Testis (tissue), 3 donors: ENCODE data around the gene MAML3. TPM values are rescaled to one million over a fixed set of nuclear protein-coding genes. Genes with fewer than 3 reads are reported as not detected.

ENCODE experiments used
- DNase-seq: peaks from one replicate; pipeline ENCODE4 v3.0.0-alpha.2; 2019
- H3K27ac ChIP-seq, 2 donors: fragments of 200-600 bp; sonication (generic); one replicate each; pipeline ENCODE4 v1.5.1; 2019
- H3K27me3 ChIP-seq: fragments of 200-600 bp; sonication (generic); one replicate; pipeline ENCODE4 v1.5.1; 2019
- H3K36me3 ChIP-seq: fragments of 200-600 bp; sonication (generic); one replicate; pipeline ENCODE4 v1.5.1; 2017; ENCODE audit warnings: low read depth; ENCODE audit errors: missing control alignments
- H3K4me1 ChIP-seq: fragments of 200-600 bp; sonication (generic); one replicate; pipeline ENCODE4 v1.5.1; 2019
- H3K4me3 ChIP-seq, 2 donors: fragments of 200-600 bp; sonication (generic); one replicate each; pipeline ENCODE4 v1.5.1; 2017 to 2019
- H3K9me3 ChIP-seq: fragments of 200-600 bp; sonication (generic); one replicate; pipeline ENCODE4 v1.5.1; 2017
- POLR2A ChIP-seq: fragments of 450-650 bp; IDR thresholded peaks from one replicate; pipeline ENCODE4 v1.6.1; 2017; ENCODE audit warnings: antibody characterized with exemption, mild to moderate bottlenecking, moderate library complexity
- WGBS, 2 donors: methylation state at CpG; one replicate each; pipeline ENCODE4 v1.1.5; 2018; 5-methylcytosine and 5-hydroxymethylcytosine counted together
- intact Hi-C: fragments of 100-400 bp; cut with DNase I; formaldehyde crosslinking; loops from one replicate; pipeline ENCODE4 v1.15.1; 2023; ENCODE audit warnings: low total_unique reads
- polyA plus RNA-seq: library from polyadenylated mRNA; stranded (reverse); fragments of 350-450 nt; fragmentation: Illumina TruSeq; extraction: RNeasy Lipid Tissue Mini Kit (QIAGEN cat#74804); gene quantifications from one replicate; pipeline ENCODE4 v1.2.3, GENCODE V29; 2014; ENCODE audit warnings: low read depth, low replicate concordance; ENCODE audit not compliant: insufficient read depth
- total RNA-seq, 2 donors: library from RNA; depleted of rRNA; stranded (reverse); fragments of >200 nt; gene quantifications; one replicate each; pipeline ENCODE4 v1.2.3, GENCODE V29; 2016
- TF ChIP-seq, protein P1 (sequence below), 3 experiments: fragments of 450-650 bp in 2 of 3; fragments of 200-600 bp in 1 of 3; sonication (generic) in 1 of 3; IDR thresholded peaks; one replicate each; pipeline ENCODE4 v1.5.1; 2016 to 2019; ENCODE audit warnings: antibody characterized with exemption in 3 of 3, mild to moderate bottlenecking in 2 of 3, moderate library complexity in 1 of 3

The MAML3 gene
- total and polyA plus RNA-seq, 3 donors from 2014 or later, result 7.6 to 21.2 (median 18.8) TPM

DNA sequence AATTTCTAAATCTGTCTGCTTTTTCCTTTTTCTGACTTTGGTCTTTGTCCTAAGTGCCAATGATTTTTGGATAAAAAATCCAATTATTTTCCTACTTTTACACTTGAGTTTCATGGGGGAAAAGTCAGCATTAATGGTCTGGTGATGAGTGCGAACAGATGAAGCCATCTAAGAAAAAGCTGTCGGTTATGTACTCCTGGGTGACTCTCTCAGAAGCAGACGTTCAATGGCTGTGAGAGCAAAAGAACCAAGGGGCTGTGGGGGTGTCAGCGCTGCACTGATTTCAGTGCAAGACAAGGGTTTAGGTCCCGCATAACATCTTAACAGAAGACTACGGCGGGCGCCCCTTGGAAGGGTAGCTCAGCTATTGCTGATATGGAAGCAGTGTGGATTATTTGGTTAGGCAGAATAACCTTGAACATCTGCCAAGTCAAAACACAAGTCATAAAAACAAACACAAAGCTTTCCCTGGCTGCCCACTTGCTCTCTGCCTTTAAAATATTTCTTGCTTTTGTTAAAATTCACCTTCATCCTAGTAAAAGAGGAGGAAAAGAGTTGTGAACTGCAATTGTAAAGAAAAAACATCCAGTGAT is 240.5 kb downstream of the MAML3 start:
- peak; percentile 49 for DNase-seq
- Histone ChIP-seq H3K27me3 (no peaks in the 10 kb centered on the region), H3K9me3 (no peaks in the 10 kb centered on the region), H3K36me3 (no peaks in the 10 kb centered on the region), H3K27ac (peak overlapping the region; percentile 36 to 59), H3K4me3 (no peak overlapping the region), H3K4me1 (peaks cover 41% of the 10 kb centered on the region)
- no peak for TF ChIP-seq POLR2A
- TF ChIP-seq, protein P1, sequence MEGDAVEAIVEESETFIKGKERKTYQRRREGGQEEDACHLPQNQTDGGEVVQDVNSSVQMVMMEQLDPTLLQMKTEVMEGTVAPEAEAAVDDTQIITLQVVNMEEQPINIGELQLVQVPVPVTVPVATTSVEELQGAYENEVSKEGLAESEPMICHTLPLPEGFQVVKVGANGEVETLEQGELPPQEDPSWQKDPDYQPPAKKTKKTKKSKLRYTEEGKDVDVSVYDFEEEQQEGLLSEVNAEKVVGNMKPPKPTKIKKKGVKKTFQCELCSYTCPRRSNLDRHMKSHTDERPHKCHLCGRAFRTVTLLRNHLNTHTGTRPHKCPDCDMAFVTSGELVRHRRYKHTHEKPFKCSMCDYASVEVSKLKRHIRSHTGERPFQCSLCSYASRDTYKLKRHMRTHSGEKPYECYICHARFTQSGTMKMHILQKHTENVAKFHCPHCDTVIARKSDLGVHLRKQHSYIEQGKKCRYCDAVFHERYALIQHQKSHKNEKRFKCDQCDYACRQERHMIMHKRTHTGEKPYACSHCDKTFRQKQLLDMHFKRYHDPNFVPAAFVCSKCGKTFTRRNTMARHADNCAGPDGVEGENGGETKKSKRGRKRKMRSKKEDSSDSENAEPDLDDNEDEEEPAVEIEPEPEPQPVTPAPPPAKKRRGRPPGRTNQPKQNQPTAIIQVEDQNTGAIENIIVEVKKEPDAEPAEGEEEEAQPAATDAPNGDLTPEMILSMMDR (IDR thresholded peaks at IDR 0.05), result no peak
- intact Hi-C loops, result loop anchor here (10.0 kb wide), 1 partner anchor 61 kb away; no protein-coding TSS in a partner anchor
- 28 to 37% methylated on average over 8 of the region's 8 CpGs for WGBS, 2 donors

DNA sequence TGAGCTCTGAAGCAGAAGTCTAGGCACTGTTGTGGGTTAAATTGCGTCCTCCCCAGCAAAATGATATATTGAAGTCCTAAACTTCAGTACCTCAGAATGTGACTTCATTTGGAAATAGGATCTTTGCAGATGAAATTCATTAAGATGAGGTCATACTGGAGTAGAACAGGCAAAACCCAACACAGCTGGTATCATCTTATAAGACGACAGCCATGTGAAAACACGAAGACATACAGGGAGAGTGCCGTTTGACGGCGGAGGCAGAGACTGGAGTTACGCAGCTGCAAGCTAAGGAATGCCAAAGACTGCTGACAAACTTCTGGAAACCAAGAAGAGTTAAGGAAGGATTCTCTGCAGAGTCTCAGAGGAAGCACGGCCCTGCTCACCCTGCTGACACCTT is 241.5 kb downstream of the MAML3 start:
- peak; percentile 29 for DNase-seq
- TF ChIP-seq POLR2A, result no peak
- WGBS, 2 donors, result 54 to 66% methylated on average over 8 of the region's 8 CpGs
- intact Hi-C loops, result loop anchor here (10.0 kb wide), 1 partner anchor 62 kb away; no protein-coding TSS in a partner anchor
- H3K27ac ChIP-seq, result peak overlapping the region in 1 of 2 donors; percentile 2
- H3K27me3 ChIP-seq, result no peaks in the 10 kb centered on the region
- H3K4me3 ChIP-seq, result no peak overlapping the region
- no peaks in the 10 kb centered on the region for H3K36me3 ChIP-seq
- peaks cover 38% of the 10 kb centered on the region for H3K4me1 ChIP-seq
- no peaks in the 10 kb centered on the region for H3K9me3 ChIP-seq

DNA sequence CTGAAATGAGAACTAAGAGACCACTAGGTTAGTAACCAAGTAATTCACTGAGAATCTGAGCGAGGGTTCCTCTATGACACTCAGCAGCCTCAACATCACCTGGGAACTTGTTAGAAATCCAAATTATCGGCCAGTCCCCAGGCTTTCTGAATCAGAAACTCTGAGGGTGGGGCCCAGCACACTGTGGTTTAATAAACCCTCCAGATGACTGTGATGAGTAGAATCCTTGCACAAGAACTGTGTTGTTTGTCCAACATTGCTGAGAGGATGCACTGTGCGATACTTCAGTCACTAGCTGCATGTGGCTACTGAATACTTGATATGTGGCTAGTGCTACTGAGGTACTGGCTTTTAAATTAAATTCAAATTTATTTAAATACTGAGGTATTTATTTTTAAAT is 243.9 kb downstream of the MAML3 start:
- H3K4me1 ChIP-seq, result peaks cover 29% of the 10 kb centered on the region
- no peak for DNase-seq

DNA sequence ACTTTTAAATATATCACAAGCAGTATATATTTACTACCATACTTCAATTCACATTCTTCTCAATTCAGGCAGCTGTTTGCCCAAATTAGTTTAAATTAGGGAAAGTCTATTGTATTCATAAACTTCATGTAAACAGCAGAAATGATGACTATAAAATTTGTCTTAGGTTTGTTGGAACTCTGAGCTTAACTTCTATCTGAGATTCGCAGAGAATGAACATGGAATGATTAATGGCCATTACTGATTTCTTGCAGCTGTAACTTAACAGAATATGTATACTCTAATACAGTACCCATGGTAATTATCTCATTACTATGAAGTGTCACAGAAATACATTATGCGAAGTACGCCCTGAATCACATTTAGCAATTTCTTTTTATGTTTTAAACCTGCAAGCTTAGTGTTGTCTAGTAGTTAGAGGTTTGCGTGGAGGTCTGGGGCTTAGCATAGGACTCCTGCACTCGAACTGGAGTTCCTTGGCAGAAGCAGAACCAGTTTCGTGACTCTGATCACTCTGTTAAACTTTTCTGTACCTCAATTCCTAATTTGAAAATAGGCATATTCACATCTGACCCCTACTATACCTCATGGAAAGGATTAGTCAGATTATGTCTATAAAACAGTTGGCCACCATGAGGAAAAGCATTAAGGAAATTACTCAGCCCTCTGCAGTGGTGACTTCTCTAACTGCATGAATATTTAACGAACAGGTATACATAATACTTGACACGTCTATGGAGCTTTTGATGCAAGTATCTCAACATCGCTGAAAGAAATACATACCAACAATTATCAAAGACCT is 245.1 kb downstream of the MAML3 start:
- Histone ChIP-seq H3K27ac (no peak overlapping the region), H3K36me3 (no peaks in the 10 kb centered on the region), H3K27me3 (no peaks in the 10 kb centered on the region), H3K4me3 (no peak overlapping the region), H3K9me3 (no peaks in the 10 kb centered on the region), H3K4me1 (peaks cover 16% of the 10 kb centered on the region)
- 89 to 95% methylated on average over 9 of the region's 9 CpGs for WGBS, 2 donors
- no peak for TF ChIP-seq POLR2A
- TF ChIP-seq, protein P1 (IDR thresholded peaks at IDR 0.05), result no peak
- DNase-seq, result no peak
- intact Hi-C loops, result no loop called here

More for the DNA sequence above, 243.9 kb downstream of the MAML3 start:
- intact Hi-C loops, result loop anchor here (10.0 kb wide), 1 partner anchor 65 kb away; no protein-coding TSS in a partner anchor
- Histone ChIP-seq H3K4me3 (no peak overlapping the region), H3K27me3 (no peaks in the 10 kb centered on the region), H3K27ac (no peak overlapping the region), H3K9me3 (no peaks in the 10 kb centered on the region), H3K36me3 (no peaks in the 10 kb centered on the region)
- TF ChIP-seq, protein P1 (IDR thresholded peaks at IDR 0.05), result no peak
- no peak for TF ChIP-seq POLR2A
- WGBS, 2 donors, result 93 to 100% methylated on average over 3 of the region's 3 CpGs

DNA sequence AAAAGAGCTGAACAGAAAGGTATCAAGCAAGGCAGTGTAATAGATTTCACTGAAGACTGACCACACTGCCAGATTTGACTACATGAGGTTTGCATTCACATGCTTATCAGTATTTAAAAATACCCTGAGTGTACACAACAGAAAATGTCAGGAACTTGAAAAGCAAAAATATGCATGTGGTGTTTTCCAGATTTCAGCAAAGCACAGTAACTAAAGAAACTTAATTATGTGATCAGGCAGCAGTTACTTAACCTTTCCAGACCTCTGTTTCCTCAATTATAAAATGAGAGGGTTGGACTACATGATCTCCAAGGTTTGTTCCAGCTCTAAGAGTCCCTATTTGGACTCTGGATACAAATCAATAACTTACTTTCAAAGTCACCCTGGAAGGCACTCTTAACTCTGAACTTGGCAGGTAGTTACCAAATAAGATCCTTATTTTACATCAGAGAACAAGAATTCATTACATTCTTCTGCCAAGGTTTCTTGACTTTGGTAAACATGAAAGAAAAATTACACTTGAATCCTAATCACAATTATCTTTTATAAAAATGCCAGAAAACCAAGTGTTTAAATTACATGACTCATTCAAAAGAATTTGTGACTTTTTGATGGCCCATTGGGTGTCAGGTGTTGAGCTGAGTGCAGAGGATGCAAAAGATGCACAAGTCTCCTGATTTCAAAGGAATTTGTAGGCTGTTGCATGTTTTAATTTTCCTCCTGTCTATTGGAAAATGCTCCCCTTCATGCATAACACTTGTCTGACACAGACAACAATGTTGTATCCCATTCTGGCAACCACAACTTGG is 246.8 kb downstream of the MAML3 start:
- H3K27ac ChIP-seq, result no peak overlapping the region
- TF ChIP-seq POLR2A, result no peak
- TF ChIP-seq, protein P1 (IDR thresholded peaks at IDR 0.05), result no peak
- no peaks in the 10 kb centered on the region for H3K27me3 ChIP-seq
- H3K4me1 ChIP-seq, result peaks cover 4% of the 10 kb centered on the region
- H3K36me3 ChIP-seq, result no peaks in the 10 kb centered on the region
- no peak overlapping the region for H3K4me3 ChIP-seq
- no peak for DNase-seq
- intact Hi-C loops, result no loop called here
- no peaks in the 10 kb centered on the region for H3K9me3 ChIP-seq
